ENCODE results near the gene EIF2S2. TPM values are rescaled to one million over a fixed set of nuclear protein-coding genes. Genes with fewer than 3 reads are reported as not detected.

Gene EIF2S2
- total RNA-seq, 2 donors from 2014 or later = 106 to 144 TPM

- Mint-ChIP-seq H3K4me3 (no peak overlapping the region), H3K4me1 (peaks cover 15% of the 10 kb centered on the region), H3K36me3 (ENCODE audit: low read depth) (peaks cover 6% of the 10 kb centered on the region), H3K27me3 (ENCODE audit: insufficient read depth) (peaks cover 10% of the 10 kb centered on the region), H3K9me3 (no peaks in the 10 kb centered on the region), H3K27ac (no peak overlapping the region)
- H3K27ac ChIP-seq (ENCODE audit: low read depth, low read length) = no peak overlapping the region
- H3K36me3 ChIP-seq (ENCODE audit: control insufficient read depth, insufficient read depth, low read length) = peaks cover under 1% of the 10 kb centered on the region
- no peaks in the 10 kb centered on the region for H3K4me1 ChIP-seq (ENCODE audit: control insufficient read depth, insufficient read depth, low read length)
- H3K27me3 ChIP-seq (ENCODE audit: control insufficient read depth, insufficient read depth, low read length, poor library complexity, severe bottlenecking) = no peaks in the 10 kb centered on the region
- no peak overlapping the region for H3K4me3 ChIP-seq (ENCODE audit: low read length)
- WGBS, 2 experiments (ENCODE audit: insufficient coverage in 1 of 2, insufficient read length in 1 of 2) = 91 to 95% methylated on average over 4 of the region's 4 CpGs
- DNase-seq = no peak
- TF ChIP-seq CTCF (conservative IDR thresholded peaks at IDR 0.05) = no peak
- H3K9ac ChIP-seq (ENCODE audit: extremely low read depth, low read length, poor library complexity, severe bottlenecking) = no peak overlapping the region
- no peaks in the 10 kb centered on the region for H3K9me3 ChIP-seq (ENCODE audit: control insufficient read depth, low read length)
These were observed 2.8 kb upstream of the EIF2S2 start for GRCh38 chr20:34114809-34115208.

- Mint-ChIP-seq H3K4me3 (peak overlapping the region; percentile 89), H3K36me3 (ENCODE audit: low read depth) (peaks cover 23% of the 10 kb centered on the region), H3K27ac (peak overlapping the region; percentile 98), H3K9me3 (no peaks in the 10 kb centered on the region), H3K27me3 (ENCODE audit: insufficient read depth) (peaks cover 3% of the 10 kb centered on the region), H3K4me1 (peaks cover 22% of the 10 kb centered on the region)
- Histone ChIP-seq H3K9me3 (ENCODE audit: control insufficient read depth, low read length) (no peaks in the 10 kb centered on the region), H3K27me3 (ENCODE audit: control insufficient read depth, insufficient read depth, low read length, poor library complexity, severe bottlenecking) (no peaks in the 10 kb centered on the region), H3K4me3 (ENCODE audit: low read length) (peak overlapping the region; percentile 90), H3K27ac (ENCODE audit: low read depth, low read length) (peak overlapping the region; percentile 82), H3K9ac (ENCODE audit: extremely low read depth, low read length, poor library complexity, severe bottlenecking) (peak overlapping the region; percentile 97), H3K36me3 (ENCODE audit: control insufficient read depth, insufficient read depth, low read length) (peaks cover 22% of the 10 kb centered on the region), H3K4me1 (ENCODE audit: control insufficient read depth, insufficient read depth, low read length) (no peaks in the 10 kb centered on the region)
- TF ChIP-seq CTCF (conservative IDR thresholded peaks at IDR 0.05) = no peak
- 11 to 19% methylated on average over 16 to 18 of the region's 18 CpGs for WGBS, 2 experiments (ENCODE audit: insufficient coverage in 1 of 2, insufficient read length in 1 of 2)
- no peak for DNase-seq
These were observed 608 bp upstream of the EIF2S2 start for GRCh38 chr20:34112600-34113101.

- Histone ChIP-seq H3K4me1 (ENCODE audit: control insufficient read depth, insufficient read depth, low read length) (no peaks in the 10 kb centered on the region), H3K27me3 (ENCODE audit: control insufficient read depth, insufficient read depth, low read length, poor library complexity, severe bottlenecking) (no peaks in the 10 kb centered on the region), H3K9ac (ENCODE audit: extremely low read depth, low read length, poor library complexity, severe bottlenecking) (peak overlapping the region; percentile 97), H3K4me3 (ENCODE audit: low read length) (peak overlapping the region; percentile 90), H3K36me3 (ENCODE audit: control insufficient read depth, insufficient read depth, low read length) (peaks cover 36% of the 10 kb centered on the region), H3K9me3 (ENCODE audit: control insufficient read depth, low read length) (no peaks in the 10 kb centered on the region), H3K27ac (ENCODE audit: low read depth, low read length) (peak overlapping the region; percentile 97)
- Mint-ChIP-seq H3K4me3 (peak overlapping the region; percentile 89), H3K27me3 (ENCODE audit: insufficient read depth) (peaks cover 3% of the 10 kb centered on the region), H3K36me3 (ENCODE audit: low read depth) (peaks cover 31% of the 10 kb centered on the region), H3K27ac (peak overlapping the region; percentile 98), H3K4me1 (peaks cover 22% of the 10 kb centered on the region), H3K9me3 (no peaks in the 10 kb centered on the region)
- peak; percentile 13 for TF ChIP-seq CTCF (conservative IDR thresholded peaks at IDR 0.05)
- 7 to 9% methylated on average over 12 to 22 of the region's 22 CpGs for WGBS, 2 experiments (ENCODE audit: insufficient coverage in 1 of 2, insufficient read length in 1 of 2)
- DNase-seq = no peak
These were observed 1.1 kb downstream of the EIF2S2 start for GRCh38 chr20:34110745-34111641.

Measured in endodermal cell (in vitro differentiated cells).